GM23248 (cell line): ENCODE data around the gene TMEM219.

Experiments
- EZH2 ChIP-seq: fragments of 200-600 bp; sonication (generic); IDR thresholded peaks from 2 replicates; pipeline ENCODE4 v1.6.1; 2018; ENCODE audit warnings: antibody characterized with exemption, mild to moderate bottlenecking; ENCODE audit not compliant: insufficient read depth, poor library complexity, severe bottlenecking
- EZH2phosphoT487 ChIP-seq: fragments of 200-600 bp; sonication (generic); IDR thresholded peaks from 2 replicates; pipeline ENCODE4 v1.6.1; 2018; ENCODE audit warnings: antibody characterized with exemption, moderate library complexity, mild to moderate bottlenecking, low read depth; ENCODE audit not compliant: insufficient read depth

DNA sequence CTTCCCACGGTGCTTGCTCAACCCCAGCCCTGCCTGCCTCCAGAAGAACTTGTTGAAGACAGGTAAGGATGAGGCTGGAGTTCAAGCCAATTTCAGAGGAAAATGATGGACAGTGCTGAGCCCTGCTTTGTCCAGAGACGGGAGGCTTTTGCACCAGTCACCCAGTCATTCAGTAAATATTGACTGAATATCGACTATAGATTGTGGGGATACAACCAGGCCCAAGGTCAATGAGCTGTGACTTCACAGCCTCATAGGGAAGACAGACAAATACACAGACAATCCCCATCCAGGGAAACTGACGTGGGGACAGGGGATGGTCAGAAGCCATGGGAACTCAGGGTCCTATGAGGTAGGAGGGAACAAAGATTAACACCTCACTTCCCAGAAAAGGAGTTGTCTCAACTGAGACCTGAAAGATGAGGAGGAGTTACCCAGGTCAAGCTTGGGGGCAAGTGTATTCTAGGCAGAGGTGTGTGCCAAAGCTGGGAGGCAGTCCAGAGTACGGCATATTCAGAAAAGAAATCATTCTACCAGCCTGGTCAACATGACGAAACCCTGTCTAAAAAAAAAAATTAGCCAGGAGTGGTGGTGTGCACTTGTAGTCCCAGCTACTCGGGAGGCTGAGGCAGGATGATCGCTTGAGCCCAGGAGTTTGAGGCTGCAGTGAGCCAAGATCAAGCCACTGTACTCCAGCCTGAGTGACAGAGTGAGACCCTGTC lies 54.8 kb downstream of the TMEM219 start:
- TF ChIP-seq EZH2phosphoT487 (no peak), EZH2 (no peak)
